GM10847 (cell line): Measurements from ENCODE around the gene PCDHGC5.
A peak's percentile ranks its signal among the peaks of the same experiment; 100 is the strongest.

Experiments
- POLR2A ChIP-seq: IDR thresholded peaks from 2 replicates; pipeline ENCODE4 v1.6.1; 2011; ENCODE audit not compliant: insufficient read length; ENCODE audit errors: extremely low read depth

The PCDHGC5 gene

DNA sequence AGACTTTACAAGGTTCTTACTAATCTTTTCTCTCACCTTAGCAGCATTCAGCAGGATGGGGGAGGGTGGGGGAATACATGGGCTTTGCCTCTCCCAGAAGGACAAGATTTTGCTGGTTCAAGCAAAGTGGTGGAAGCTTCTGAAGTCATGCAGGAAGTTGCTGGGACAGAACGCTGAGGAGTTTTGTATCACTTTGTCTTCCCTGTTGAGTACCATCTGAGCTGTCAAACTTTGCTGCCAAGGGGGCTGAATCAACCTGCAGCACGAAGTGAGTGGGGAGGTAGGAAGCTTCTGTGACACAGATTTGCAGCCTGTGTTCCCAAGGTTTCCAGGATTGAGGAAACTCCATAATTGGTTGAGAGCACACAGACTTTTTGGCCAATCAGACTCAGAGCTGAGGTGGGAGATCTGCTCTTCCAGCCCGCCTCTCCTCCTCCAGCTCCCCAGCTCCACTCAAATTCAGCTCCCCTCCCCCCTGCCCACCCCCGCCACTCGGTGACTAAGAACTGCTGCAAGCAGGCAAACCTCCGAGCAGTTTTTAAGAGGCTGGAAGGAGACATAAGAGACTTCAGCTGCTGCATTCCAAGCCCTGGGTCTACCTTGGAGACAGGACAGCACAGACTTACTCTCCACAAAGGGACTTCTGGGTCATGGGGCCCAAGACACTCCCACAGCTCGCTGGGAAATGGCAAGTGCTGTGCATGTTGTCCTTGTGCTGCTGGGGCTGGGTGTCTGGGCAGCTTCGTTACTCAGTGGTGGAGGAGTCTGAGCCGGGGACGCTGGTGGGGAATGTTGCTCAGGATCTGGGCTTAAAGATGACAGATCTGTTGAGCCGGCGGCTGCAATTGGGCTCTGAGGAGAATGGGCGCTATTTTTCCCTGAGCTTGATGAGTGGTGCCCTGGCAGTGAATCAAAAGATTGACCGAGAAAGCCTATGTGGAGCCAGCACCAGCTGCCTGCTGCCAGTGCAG is at the start of gene PCDHGC5:
Gene PCDHGC5, plus strand, starts transcription at position 491 of the 971 bp plus-strand sequence. Its CDS starts 160 bp downstream, at position 651.
- TF ChIP-seq POLR2A: no peak

DNA sequence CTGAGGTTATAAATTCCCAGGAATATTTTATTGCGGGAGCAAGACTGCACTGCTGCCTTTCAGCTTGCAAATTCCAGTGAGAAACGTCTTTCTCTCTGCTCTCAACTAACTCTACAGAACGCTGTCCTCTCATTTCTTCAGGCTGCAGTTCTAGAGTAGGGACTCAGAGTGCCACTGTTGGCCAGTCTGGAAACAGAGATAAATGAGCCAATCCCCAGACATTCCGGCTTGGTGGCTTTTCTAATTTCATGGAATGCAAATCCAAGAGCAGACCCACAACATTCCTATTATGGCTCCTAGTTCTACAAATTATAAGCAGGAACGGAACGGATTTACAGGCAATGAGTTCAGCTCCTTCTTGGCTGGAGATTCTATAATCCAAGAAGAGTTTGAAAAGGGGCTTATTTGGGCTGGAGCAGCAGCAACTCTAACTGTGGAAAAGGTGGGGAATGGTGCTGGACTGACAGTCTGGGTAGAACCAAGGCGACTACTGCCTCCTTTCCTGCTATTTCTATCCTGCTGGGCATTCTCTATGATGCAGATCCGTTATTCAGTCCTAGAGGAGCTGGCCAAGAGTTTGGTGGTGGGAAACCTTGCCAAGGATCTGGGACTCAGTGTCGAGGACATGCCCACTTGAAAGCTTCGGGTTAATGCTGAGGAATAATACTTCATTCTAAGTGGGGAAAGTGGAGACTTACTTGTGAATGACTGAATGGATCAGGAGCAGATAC is 49.3 kb upstream of the PCDHGC5 start:
- no peak for TF ChIP-seq POLR2A

DNA sequence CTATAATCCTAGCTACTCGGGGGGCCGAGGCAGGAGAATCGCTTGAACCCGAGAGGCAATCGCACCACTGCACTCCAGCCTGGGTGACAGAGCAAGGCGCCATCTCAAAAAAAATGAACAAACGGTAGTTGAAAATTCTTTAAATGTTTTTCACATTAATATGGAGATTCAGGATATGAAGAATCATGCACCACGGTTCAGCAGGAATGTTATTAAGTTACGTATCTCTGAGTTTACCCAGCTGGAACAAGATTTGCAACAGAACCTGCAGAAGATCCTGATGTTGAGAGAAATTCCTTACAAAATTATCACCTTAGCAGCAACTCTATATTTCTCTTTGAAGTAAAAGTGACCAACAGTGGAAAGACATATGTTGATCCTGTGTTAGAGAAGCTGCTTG is 48.5 kb upstream of the PCDHGC5 start:
- no peak for TF ChIP-seq POLR2A

DNA sequence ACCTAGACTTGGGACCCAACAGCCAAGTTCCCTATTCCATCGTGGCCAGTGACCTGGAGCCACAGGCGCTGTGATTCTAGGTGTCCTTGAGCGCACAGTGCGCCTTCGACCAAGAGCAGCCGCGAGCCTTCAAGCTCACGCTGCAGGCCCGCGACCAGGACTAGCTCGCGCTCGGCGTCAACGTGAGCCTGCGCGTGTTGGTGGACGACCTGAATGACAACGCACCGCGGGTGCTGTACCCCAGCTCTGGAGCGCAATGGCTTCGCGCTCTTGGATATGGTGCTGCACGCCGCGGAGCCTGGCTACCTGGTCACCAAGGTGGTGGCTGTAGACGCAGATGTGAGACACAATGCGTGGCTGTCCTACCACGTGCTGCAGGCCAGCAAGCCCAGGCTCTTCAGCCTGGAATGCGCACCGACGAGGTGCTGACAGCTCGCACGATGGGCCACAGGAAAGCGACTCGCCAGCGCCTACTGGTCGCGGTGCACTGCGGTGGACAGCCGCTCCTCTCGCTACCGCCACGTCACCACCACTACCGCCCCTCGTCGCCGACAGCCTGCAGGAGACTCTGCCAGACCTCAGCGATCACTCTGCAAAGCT is 47.2 kb upstream of the PCDHGC5 start:
- TF ChIP-seq POLR2A: no peak

DNA sequence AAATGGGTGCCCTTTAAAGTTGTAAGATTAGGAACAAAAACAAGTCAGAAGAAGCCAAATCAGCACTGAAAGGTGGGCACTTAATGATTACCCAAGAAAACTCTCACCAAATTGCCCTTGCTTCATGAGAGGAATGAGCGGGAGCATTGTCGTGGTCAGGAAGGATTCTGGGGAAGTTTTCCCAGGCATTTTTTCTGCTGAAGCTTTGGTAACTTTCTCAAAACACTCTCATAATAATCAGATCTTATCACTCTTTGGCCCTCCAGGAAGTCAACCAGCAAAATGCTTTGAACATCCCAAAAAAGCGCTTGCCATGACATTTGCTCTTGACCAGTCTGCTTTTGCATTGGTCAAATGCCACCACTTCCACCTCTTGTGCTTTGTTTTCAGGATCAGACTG is 23.5 kb upstream of the PCDHGC5 start:
- no peak for TF ChIP-seq POLR2A

DNA sequence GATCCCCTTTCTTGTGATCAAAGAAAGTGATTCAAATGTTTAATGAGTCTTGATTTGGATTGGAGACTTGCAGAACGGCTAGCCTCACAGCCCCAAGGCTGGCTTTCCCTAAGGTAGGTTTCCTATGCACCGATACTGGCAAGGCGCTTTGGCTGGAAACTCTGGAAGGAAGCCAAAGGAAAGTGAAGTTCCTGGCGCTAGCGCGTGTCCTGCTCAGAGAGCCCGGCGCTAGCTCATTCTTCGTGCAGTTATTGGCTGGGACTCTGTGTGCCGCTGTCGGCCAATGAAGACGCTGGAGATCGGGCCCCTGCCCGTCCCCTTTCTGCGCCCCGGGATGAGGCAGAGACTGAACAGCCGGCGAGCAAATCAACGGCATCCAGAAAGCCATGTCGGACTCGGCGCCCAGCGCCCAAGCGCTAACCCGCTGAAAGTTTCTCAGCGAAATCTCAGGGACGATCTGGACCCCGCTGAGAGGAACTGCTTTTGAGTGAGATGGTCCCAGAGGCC is 13.2 kb upstream of the PCDHGC5 start, which contains the start of gene PCDHGC3:
Gene PCDHGC3, plus strand, starts transcription at position 342 of the 507 bp plus-strand sequence. Its CDS starts 151 bp downstream, at position 493.
- TF ChIP-seq POLR2A: peak; percentile 24

DNA sequence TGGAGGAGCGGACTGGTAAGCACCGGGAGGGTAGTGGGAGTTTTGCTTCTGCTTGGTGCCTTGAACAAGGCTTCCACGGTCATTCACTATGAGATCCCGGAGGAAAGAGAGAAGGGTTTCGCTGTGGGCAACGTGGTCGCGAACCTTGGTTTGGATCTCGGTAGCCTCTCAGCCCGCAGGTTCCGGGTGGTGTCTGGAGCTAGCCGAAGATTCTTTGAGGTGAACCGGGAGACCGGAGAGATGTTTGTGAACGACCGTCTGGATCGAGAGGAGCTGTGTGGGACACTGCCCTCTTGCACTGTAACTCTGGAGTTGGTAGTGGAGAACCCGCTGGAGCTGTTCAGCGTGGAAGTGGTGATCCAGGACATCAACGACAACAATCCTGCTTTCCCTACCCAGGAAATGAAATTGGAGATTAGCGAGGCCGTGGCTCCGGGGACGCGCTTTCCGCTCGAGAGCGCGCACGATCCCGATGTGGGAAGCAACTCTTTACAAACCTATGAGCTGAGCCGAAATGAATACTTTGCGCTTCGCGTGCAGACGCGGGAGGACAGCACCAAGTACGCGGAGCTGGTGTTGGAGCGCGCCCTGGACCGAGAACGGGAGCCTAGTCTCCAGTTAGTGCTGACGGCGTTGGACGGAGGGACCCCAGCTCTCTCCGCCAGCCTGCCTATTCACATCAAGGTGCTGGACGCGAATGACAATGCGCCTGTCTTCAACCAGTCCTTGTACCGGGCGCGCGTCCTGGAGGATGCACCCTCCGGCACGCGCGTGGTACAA is 12.6 kb upstream of the PCDHGC5 start:
- TF ChIP-seq POLR2A: no peak

DNA sequence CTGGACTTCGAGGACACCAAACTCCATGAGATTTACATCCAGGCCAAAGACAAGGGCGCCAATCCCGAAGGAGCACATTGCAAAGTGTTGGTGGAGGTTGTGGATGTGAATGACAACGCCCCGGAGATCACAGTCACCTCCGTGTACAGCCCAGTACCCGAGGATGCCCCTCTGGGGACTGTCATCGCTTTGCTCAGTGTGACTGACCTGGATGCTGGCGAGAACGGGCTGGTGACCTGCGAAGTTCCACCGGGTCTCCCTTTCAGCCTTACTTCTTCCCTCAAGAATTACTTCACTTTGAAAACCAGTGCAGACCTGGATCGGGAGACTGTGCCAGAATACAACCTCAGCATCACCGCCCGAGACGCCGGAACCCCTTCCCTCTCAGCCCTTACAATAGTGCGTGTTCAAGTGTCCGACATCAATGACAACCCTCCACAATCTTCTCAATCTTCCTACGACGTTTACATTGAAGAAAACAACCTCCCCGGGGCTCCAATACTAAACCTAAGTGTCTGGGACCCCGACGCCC is 11.8 kb upstream of the PCDHGC5 start:
- TF ChIP-seq POLR2A: no peak

DNA sequence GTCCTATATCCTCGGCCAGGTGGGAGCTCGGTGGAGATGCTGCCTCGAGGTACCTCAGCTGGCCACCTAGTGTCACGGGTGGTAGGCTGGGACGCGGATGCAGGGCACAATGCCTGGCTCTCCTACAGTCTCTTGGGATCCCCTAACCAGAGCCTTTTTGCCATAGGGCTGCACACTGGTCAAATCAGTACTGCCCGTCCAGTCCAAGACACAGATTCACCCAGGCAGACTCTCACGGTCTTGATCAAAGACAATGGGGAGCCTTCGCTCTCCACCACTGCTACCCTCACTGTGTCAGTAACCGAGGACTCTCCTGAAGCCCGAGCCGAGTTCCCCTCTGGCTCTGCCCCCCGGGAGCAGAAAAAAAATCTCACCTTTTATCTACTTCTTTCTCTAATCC is 11.1 kb upstream of the PCDHGC5 start:
- no peak for TF ChIP-seq POLR2A

DNA sequence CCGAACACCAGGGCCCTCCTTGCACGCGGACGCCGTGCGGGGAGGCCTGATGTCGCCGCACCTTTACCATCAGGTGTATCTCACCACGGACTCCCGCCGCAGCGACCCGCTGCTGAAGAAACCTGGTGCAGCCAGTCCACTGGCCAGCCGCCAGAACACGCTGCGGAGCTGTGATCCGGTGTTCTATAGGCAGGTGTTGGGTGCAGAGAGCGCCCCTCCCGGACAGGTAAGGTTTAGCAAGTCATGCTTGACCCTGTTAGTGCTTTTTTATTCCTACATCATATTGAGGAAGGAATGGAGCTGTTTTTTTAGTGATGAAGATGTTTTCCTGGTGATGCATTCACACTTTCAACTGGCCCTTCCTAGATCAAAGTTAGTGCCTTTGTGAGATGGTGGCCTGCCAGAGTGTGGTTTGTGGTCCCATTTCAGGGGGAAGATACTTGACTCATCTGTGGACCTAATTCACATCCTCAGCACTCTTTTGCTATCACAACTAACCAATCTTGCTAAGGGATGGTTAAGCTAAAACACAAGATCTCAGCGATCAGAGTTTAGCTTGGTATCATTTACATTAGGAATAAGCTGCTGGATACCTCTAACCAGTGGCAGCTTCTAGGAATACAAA is 10.4 kb upstream of the PCDHGC5 start:
- TF ChIP-seq POLR2A: no peak

DNA sequence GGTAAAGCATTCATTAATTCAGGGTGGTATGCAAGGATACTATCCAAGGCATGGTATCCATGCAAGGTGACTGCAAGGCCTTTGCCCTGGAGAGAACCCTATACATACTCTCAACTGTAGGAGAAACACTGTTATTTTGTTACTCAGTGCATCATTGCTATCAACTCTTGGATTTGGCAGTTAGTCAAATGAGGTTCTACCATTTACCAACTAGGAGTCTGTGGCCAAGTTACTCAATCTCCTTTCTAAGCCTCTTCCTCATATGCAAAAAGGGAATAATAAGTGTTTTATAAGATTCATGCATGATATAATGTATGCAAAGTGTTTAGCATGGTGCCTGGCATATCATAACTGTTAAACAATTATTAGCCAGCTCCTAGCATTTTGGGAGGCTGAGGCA is 9.1 kb upstream of the PCDHGC5 start:
- no peak for TF ChIP-seq POLR2A

DNA sequence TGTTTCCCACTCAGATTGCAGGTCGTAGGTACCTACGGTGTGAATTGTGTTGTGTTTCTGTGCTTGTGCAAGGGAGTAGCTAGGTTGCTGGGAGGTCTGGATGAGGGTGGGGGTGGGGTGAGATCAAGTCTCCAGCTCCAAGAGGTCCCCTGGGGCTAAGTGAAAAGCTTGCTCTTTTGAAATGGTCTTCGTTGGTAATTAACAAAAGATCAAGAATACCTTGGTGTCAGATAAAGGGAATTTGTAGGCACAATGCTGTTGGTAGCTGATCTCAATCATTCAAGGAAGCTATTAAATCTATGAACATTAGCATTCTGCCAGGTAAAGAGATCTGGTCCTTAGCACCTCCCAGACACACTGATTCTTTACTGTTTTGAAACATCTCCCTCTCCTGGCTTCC is 5.0 kb upstream of the PCDHGC5 start:
- TF ChIP-seq POLR2A: no peak

DNA sequence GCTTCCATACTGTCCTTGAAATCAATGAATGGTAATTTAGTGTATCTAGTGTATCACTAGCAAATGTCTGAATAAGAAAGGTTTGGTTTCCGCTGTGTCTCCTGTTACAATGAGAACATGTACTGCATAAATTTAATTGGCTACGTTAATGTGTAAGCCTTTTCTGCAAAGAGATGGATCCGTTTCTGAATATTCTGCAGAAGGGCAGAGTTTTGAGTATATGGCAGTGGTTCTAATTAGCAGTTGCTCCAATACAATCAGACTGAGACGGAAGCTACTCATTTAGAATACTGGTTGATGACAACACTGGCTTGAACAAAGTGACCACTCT is 4.6 kb upstream of the PCDHGC5 start:
- no peak for TF ChIP-seq POLR2A

DNA sequence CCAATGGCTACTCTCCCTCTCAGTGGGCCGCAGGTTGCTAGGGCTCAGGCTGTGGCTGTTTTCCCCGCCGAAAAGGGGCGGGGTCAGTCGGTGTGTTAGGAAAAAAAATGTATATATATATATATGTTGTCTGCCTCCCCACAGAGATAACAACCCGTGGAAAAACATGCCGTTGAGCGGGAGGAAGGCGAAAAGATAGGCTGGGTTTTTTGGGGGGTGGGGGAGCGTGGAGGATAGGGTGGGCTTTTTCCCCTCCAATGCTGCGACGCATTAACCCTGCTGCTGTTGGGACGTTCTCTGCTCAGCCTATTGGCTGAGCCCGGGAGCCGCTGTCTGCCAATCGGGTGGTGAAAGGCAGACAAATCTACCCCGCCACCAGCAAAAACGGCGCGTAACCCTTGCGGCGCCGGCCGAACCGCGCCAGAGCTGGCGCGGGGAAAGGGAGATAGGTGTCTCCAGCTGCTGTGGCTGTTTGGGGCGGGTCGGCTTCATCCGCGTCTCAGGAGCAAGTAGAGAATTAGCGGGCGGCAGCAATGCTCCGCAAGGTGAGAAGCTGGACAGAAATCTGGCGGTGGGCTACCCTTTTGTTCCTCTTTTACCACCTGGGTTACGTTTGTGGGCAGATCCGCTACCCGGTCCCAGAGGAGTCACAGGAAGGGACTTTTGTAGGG is 4.1 kb upstream of the PCDHGC5 start, which contains the start of gene PCDHGC4:
Gene PCDHGC4, plus strand, starts transcription at position 390 of the 671 bp plus-strand sequence. Its CDS starts 144 bp downstream, at position 534.
- no peak for TF ChIP-seq POLR2A
